Measurements from ENCODE around the gene USP10. TPM values are rescaled to one million over a fixed set of nuclear protein-coding genes. Genes with fewer than 3 reads are reported as not detected.

USP10 gene
- total and polyA plus RNA-seq, 2 donors (not counting 1 experiment from before 2014, with no cell fraction given): 48.9 to 134 TPM

DNA sequence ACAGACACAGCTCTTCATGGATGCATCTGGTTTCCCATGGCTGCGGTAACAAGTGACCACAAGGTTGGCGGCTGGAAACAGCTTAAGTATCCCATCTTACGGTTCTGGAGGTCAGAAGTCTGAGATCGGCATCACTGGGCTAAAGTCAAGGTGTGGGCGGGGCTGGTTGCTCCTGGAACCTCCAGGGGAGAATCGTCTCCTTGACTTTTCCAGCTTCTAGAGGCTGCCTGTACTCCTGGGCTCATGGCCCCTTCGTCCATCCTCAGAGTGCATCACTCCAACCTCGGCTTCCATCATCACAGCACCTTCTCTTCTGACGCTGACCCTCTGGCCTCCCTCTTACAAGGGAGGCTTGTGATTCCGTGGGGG is 107.1 kb downstream of the USP10 start:
- H3K9ac ChIP-seq (ENCODE audit: low read length): no peak overlapping the region
- H4K20me1 ChIP-seq (ENCODE audit: control insufficient read depth, insufficient read depth, low read length, poor library complexity, severe bottlenecking): no peaks in the 10 kb centered on the region
- peak overlapping the region; percentile 74 for H3K4me2 ChIP-seq (replicated peaks; ENCODE audit: low read depth, low read length, poor library complexity, severe bottlenecking)
- H3K4me3 ChIP-seq (ENCODE audit: control extremely low read depth in 1 of 5, extremely low read depth in 1 of 5, insufficient read depth in 1 of 5, low read depth in 2 of 5, low read length in 4 of 5): peak overlapping the region in 1 of 5 experiments; percentile 38
- TF ChIP-seq EZH2 (IDR thresholded peaks at IDR 0.05; ENCODE audit: borderline replicate concordance, insufficient read depth, low read depth, low read length, poor library complexity, severe bottlenecking) (no peak), CTCF (IDR thresholded peaks at IDR 0.05) (no peak)
- no peak overlapping the region for H3K27ac ChIP-seq (ENCODE audit: low read length in 2 of 2)
- Mint-ChIP-seq H3K4me1 (peaks cover 7% of the 10 kb centered on the region), H3K9me3 (ENCODE audit: insufficient read depth) (no peaks in the 10 kb centered on the region), H3K27ac (no peak overlapping the region), H3K27me3 (peaks cover 16% of the 10 kb centered on the region), H3K4me3 (no peak overlapping the region)
- H3K4me1 ChIP-seq (ENCODE audit: control insufficient read depth in 2 of 2, insufficient read depth in 2 of 2, low read length in 2 of 2): peaks cover 0 to 9% of the 10 kb centered on the region in 2 donors
- no peaks in the 10 kb centered on the region for H3K27me3 ChIP-seq (replicated peaks in 1 of 4; ENCODE audit: control extremely low read depth in 1 of 4, control insufficient read depth in 3 of 4, insufficient read depth in 4 of 4, low read length in 3 of 4)
- DNase-seq (no peak), ATAC-seq (ENCODE audit: low read depth) (no peak)
- POLR2A ChIA-PET: no interaction called here
- intact Hi-C loops (cut with micrococcal nuclease): no loop called here
- H3K79me2 ChIP-seq (ENCODE audit: control insufficient read depth, insufficient read depth, low read length): no peaks in the 10 kb centered on the region
- H3K9me3 ChIP-seq (ENCODE audit: control extremely low read depth in 1 of 3, control insufficient read depth in 2 of 3, insufficient read depth in 1 of 3, low read length in 2 of 3): peaks cover 0 to 5% (median 0%) of the 10 kb centered on the region in 3 donors
- H3K36me3 ChIP-seq (replicated peaks in 1 of 2; ENCODE audit: control extremely low read depth in 1 of 2, control insufficient read depth in 1 of 2, extremely low read depth in 1 of 2, insufficient read depth in 2 of 2, low read length in 1 of 2): no peaks in the 10 kb centered on the region
- CTCF ChIA-PET: no interaction called here
- peak overlapping the region; percentile 65 for H2AFZ ChIP-seq (ENCODE audit: insufficient read depth, low read depth, low read length, poor library complexity, severe bottlenecking)
- WGBS (ENCODE audit: insufficient coverage): 94% methylated on average over 10 of the region's 10 CpGs

DNA sequence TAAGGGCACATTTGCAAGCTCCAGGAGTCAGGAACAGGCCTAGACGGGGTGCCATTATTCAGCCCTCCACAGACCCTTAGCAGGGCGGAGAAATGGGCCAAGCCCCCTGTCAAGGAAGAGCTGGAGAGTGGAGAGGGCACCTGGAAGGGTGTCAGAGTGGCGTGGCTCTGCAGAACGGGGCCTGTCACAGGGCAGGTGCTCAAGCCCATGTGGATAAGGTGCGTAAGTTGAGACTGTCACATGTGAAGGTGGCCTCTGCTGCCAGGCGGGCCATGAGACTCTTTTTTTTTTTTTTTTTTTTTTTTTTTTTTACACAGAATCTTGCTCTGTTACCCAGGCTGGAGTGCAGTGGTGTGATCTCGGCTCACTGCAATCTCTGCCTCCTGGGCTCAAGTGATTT is 108.0 kb downstream of the USP10 start:
- POLR2A ChIA-PET: no interaction called here
- no peak for ATAC-seq (ENCODE audit: low read depth)
- 92% methylated on average over 5 of the region's 7 CpGs for WGBS (ENCODE audit: insufficient coverage)

More for the DNA sequence above, 108.0 kb downstream of the USP10 start:
- Mint-ChIP-seq H3K4me3 (no peak overlapping the region), H3K27me3 (peaks cover 18% of the 10 kb centered on the region), H3K27ac (no peak overlapping the region), H3K9me3 (ENCODE audit: insufficient read depth) (no peaks in the 10 kb centered on the region), H3K4me1 (peaks cover 7% of the 10 kb centered on the region)
- Histone ChIP-seq H3K4me3 (ENCODE audit: control extremely low read depth in 1 of 5, extremely low read depth in 1 of 5, insufficient read depth in 1 of 5, low read depth in 2 of 5, low read length in 4 of 5) (no peak overlapping the region), H2AFZ (ENCODE audit: insufficient read depth, low read depth, low read length, poor library complexity, severe bottlenecking) (no peak overlapping the region), H3K4me2 (replicated peaks; ENCODE audit: low read depth, low read length, poor library complexity, severe bottlenecking) (no peak overlapping the region), H3K9ac (ENCODE audit: low read length) (no peak overlapping the region), H3K79me2 (ENCODE audit: control insufficient read depth, insufficient read depth, low read length) (no peaks in the 10 kb centered on the region), H4K20me1 (ENCODE audit: control insufficient read depth, insufficient read depth, low read length, poor library complexity, severe bottlenecking) (no peaks in the 10 kb centered on the region), H3K27me3 (replicated peaks in 1 of 4; ENCODE audit: control extremely low read depth in 1 of 4, control insufficient read depth in 3 of 4, insufficient read depth in 4 of 4, low read length in 3 of 4) (no peaks in the 10 kb centered on the region), H3K36me3 (replicated peaks in 1 of 2; ENCODE audit: control extremely low read depth in 1 of 2, control insufficient read depth in 1 of 2, extremely low read depth in 1 of 2, insufficient read depth in 2 of 2, low read length in 1 of 2) (no peaks in the 10 kb centered on the region), H3K4me1 (ENCODE audit: control insufficient read depth in 2 of 2, insufficient read depth in 2 of 2, low read length in 2 of 2) (peaks cover 0 to 9% of the 10 kb centered on the region in 2 donors), H3K27ac (ENCODE audit: low read length in 2 of 2) (no peak overlapping the region), H3K9me3 (ENCODE audit: control extremely low read depth in 1 of 3, control insufficient read depth in 2 of 3, insufficient read depth in 1 of 3, low read length in 2 of 3) (peaks cover 0 to 5% (median 0%) of the 10 kb centered on the region in 3 donors)
- TF ChIP-seq CTCF (IDR thresholded peaks at IDR 0.05) (no peak), EZH2 (IDR thresholded peaks at IDR 0.05; ENCODE audit: borderline replicate concordance, insufficient read depth, low read depth, low read length, poor library complexity, severe bottlenecking) (no peak)
- no peak for DNase-seq
- intact Hi-C loops (cut with micrococcal nuclease): no loop called here
- CTCF ChIA-PET: no interaction called here

Measured in B cell (primary cell).